HG02938 (cell line): ENCODE measurements around the gene MAPRE3.
A peak's percentile ranks its signal among the peaks of the same experiment; 100 is the strongest.

Experiments
- ATAC-seq: cut with Tn5 transposase; IDR thresholded peaks from one replicate; pipeline ENCODE4 v1.9.1; 2021; ENCODE audit warnings: mild to moderate bottlenecking, moderate library complexity; ENCODE audit not compliant: unreplicated experiment

The MAPRE3 gene

GRCh38 chr2:27038631-27039339 lies 68.3 kb downstream of the MAPRE3 start:
- no peak for ATAC-seq

GRCh38 chr2:27039426-27039825 lies 69.0 kb downstream of the MAPRE3 start:
- ATAC-seq, result no peak

GRCh38 chr2:27039871-27040270 lies 69.4 kb downstream of the MAPRE3 start:
- no peak for ATAC-seq

GRCh38 chr2:27040282-27040681 lies 69.8 kb downstream of the MAPRE3 start:
- no peak for ATAC-seq

- no peak for ATAC-seq
Measured at GRCh38 chr2:27041752-27042151, 71.3 kb downstream of the MAPRE3 start.

- ATAC-seq, result peak; percentile 43
Measured at GRCh38 chr2:27042159-27042661, 71.8 kb downstream of the MAPRE3 start.

GRCh38 chr2:27042985-27043634 lies 72.7 kb downstream of the MAPRE3 start:
- no peak for ATAC-seq

- ATAC-seq, result peak; percentile 14
Measured at GRCh38 chr2:27049422-27050280, 79.2 kb downstream of the MAPRE3 start.

GRCh38 chr2:27050281-27050995 lies 80.0 kb downstream of the MAPRE3 start:
- ATAC-seq, result peak; percentile 51

- peak; percentile 70 for ATAC-seq
Measured at GRCh38 chr2:27050996-27051901, 80.8 kb downstream of the MAPRE3 start, which contains the start of gene AGBL5. Gene AGBL5, plus strand, starts transcription at chr2:27051668. Its CDS starts 1,291 bp downstream, at chr2:27052959.

GRCh38 chr2:27051902-27052645 lies 81.6 kb downstream of the MAPRE3 start:
- no peak for ATAC-seq

- no peak for ATAC-seq
Measured at GRCh38 chr2:27053321-27053720, 82.9 kb downstream of the MAPRE3 start.

- no peak for ATAC-seq
Measured at GRCh38 chr2:27053776-27054175, 83.3 kb downstream of the MAPRE3 start.

GRCh38 chr2:27054721-27055120 lies 84.3 kb downstream of the MAPRE3 start:
- no peak for ATAC-seq

GRCh38 chr2:27057184-27057583 lies 86.7 kb downstream of the MAPRE3 start:
- no peak for ATAC-seq

GRCh38 chr2:27058210-27058609 lies 87.8 kb downstream of the MAPRE3 start:
- no peak for ATAC-seq

- ATAC-seq, result no peak
Measured at GRCh38 chr2:27059141-27059820, 88.8 kb downstream of the MAPRE3 start.

GRCh38 chr2:27060323-27060722 lies 89.9 kb downstream of the MAPRE3 start:
- ATAC-seq, result no peak
